A549 (cell line): Measurements from ENCODE around the gene SMAD6.
A peak's percentile ranks its signal among the peaks of the same experiment; 100 is the strongest.

Experiments used
- CTCF ChIP-seq: fragments of >200 bp; sonication (Bioruptor Twin); formaldehyde crosslinking; IDR thresholded peaks from 3 replicates; pipeline ENCODE4 v1.5.1; 2016
- EP300 ChIP-seq, 2 experiments: fragments of >200 bp; sonication (Bioruptor Twin); formaldehyde crosslinking; IDR thresholded peaks; 2 replicates in 1 of 2; 3 replicates in 1 of 2; pipeline ENCODE4 v1.6.1; 2016 to 2017
- FOXS1 ChIP-seq: fragments of 250-450 bp; sonication (Bioruptor Pico); IDR thresholded peaks from 2 replicates; pipeline ENCODE4 v1.5.0; 2020; ENCODE audit warnings: mild to moderate bottlenecking, moderate library complexity
- HMGXB4 ChIP-seq: fragments of 250-450 bp; sonication (Bioruptor Pico); IDR thresholded peaks from 2 replicates; pipeline ENCODE4 v1.5.0; 2021; ENCODE audit warnings: mild to moderate bottlenecking, moderate library complexity, borderline replicate concordance
- JUNB ChIP-seq: fragments of >200 bp; sonication (Bioruptor Twin); formaldehyde crosslinking; IDR thresholded peaks from 2 replicates; pipeline ENCODE4 v1.6.1; 2016
- MAZ ChIP-seq: fragments of 150-350 bp; IDR thresholded peaks from 2 replicates; pipeline ENCODE4 v1.6.1; 2014; ENCODE audit warnings: antibody characterized with exemption, low read depth, low read length, borderline replicate concordance
- PBX3 ChIP-seq: IDR thresholded peaks from 2 replicates; pipeline ENCODE4 v1.6.1; 2012
- POLR2A ChIP-seq: IDR thresholded peaks from 2 replicates; pipeline ENCODE4 v1.6.1; 2012; ENCODE audit warnings: mild to moderate bottlenecking, low read length
- POLR2AphosphoS2 ChIP-seq: conservative IDR thresholded peaks from 2 replicates; pipeline ENCODE4 v1.6.1; 2012; ENCODE audit warnings: low read length, improper control_type of control experiment, inconsistent platforms
- RAD21 ChIP-seq, 2 experiments: fragments of >200 bp in 1 of 2; sonication (Bioruptor Twin) in 1 of 2; formaldehyde crosslinking in 1 of 2; IDR thresholded peaks in 1 of 2; conservative IDR thresholded peaks in 1 of 2; 2 replicates in 1 of 2; 3 replicates in 1 of 2; pipeline ENCODE4 v1.6.1; 2012 to 2018; ENCODE audit warnings: inconsistent platforms in 1 of 2
- SMC3 ChIP-seq: fragments of >200 bp; sonication (Bioruptor Twin); formaldehyde crosslinking; IDR thresholded peaks from 3 replicates; pipeline ENCODE4 v1.6.1; 2018; ENCODE audit warnings: inconsistent platforms

- TF ChIP-seq EP300 (IDR thresholded peaks at IDR 0.05) (no peak), PBX3 (no peak), POLR2AphosphoS2 (0 out of 2 replicates have a peak, but pooled peaks have one; percentile 54), CTCF (no peak), FOXS1 (no peak), POLR2A (no peak), JUNB (no peak), HMGXB4 (CRISPR knock-in tag) (no peak), MAZ (no peak), SMC3 (no peak), RAD21 (conservative IDR thresholded peaks at IDR 0.05 in 1 of 2, IDR thresholded peaks at IDR 0.05 in 1 of 2) (no peak)
Observed at GRCh38 chr15:66711260-66711659, 9.2 kb downstream of the SMAD6 start.
